Measurements from ENCODE around the gene SDF2. TPM values are rescaled to one million over a fixed set of nuclear protein-coding genes. Genes with fewer than 3 reads are reported as not detected.

Gene SDF2
- total and polyA plus RNA-seq, 9 of the 15 experiments (the other 6 are each of a cell fraction or from before 2014, with no cell fraction given), result 41.2 to 132 (median 65.6) TPM

- TF ChIP-seq RAD51 (IDR thresholded peaks at IDR 0.05; ENCODE audit: borderline replicate concordance, low read depth) (peak; percentile 17; the same call in 1 of the 2 replicates), SETDB1 (IDR thresholded peaks at IDR 0.05; ENCODE audit: low read length) (no peak), NR2F6 (CRISPR knock-in tag; IDR thresholded peaks at IDR 0.05) (no peak), YY1 (IDR thresholded peaks at IDR 0.05; ENCODE audit: borderline replicate concordance in 1 of 3, control insufficient read depth in 1 of 3, extremely low read depth in 1 of 3, insufficient read depth in 3 of 3, insufficient read length in 1 of 3, insufficient replicate concordance in 2 of 3, low read depth in 1 of 3, low read length in 2 of 3) (peak in 2 of 3 experiments; percentile 75 to 82), AFF1 (IDR thresholded peaks at IDR 0.05; ENCODE audit: low read depth in 1 of 2, partially characterized antibody in 2 of 2) (peak; percentile 26 to 33), NR2C2 (CRISPR knock-in tag; IDR thresholded peaks at IDR 0.05) (no peak), NR2C2 (tag; IDR thresholded peaks at IDR 0.05) (no peak), KLF10 (CRISPR knock-in tag; IDR thresholded peaks at IDR 0.05) (no peak), MED1 (CRISPR knock-in tag; IDR thresholded peaks at IDR 0.05; ENCODE audit: borderline replicate concordance) (no peak), ZNF184 (CRISPR knock-in tag; IDR thresholded peaks at IDR 0.05) (no peak), ZNF75A (CRISPR knock-in tag; IDR thresholded peaks at IDR 0.05) (no peak), HNRNPLL (IDR thresholded peaks at IDR 0.05; ENCODE audit: low read depth, low read length, poor library complexity, severe bottlenecking) (peak; percentile 89), ARID3B (CRISPR knock-in tag; IDR thresholded peaks at IDR 0.05; ENCODE audit: borderline replicate concordance) (no peak), ETV1 (tag; conservative IDR thresholded peaks at IDR 0.05; ENCODE audit: low read depth) (peak; percentile 57; the same call in 1 of the 2 replicates), RFX5 (IDR thresholded peaks at IDR 0.05; ENCODE audit: low read depth, low read length) (no peak), ADNP (tag; IDR thresholded peaks at IDR 0.05) (no peak), RFX7 (CRISPR knock-in tag; IDR thresholded peaks at IDR 0.05) (no peak), ZFP36 (IDR thresholded peaks at IDR 0.05; ENCODE audit: low read depth, low read length, partially characterized antibody) (no peak), MCM2 (IDR thresholded peaks at IDR 0.05; ENCODE audit: low read depth) (no peak), FOXK1 (CRISPR knock-in tag; IDR thresholded peaks at IDR 0.05; ENCODE audit: borderline replicate concordance) (no peak), BRD9 (IDR thresholded peaks at IDR 0.05; ENCODE audit: low read depth, partially characterized antibody) (peak; percentile 49)
- TF ChIP-seq, protein P1, sequence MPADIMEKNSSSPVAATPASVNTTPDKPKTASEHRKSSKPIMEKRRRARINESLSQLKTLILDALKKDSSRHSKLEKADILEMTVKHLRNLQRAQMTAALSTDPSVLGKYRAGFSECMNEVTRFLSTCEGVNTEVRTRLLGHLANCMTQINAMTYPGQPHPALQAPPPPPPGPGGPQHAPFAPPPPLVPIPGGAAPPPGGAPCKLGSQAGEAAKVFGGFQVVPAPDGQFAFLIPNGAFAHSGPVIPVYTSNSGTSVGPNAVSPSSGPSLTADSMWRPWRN (IDR thresholded peaks at IDR 0.05; ENCODE audit: low read depth), result no peak
Observed at GRCh38 chr17:28644787-28645575, 16.7 kb downstream of the SDF2 start, which contains the start of gene BLTP2 (continued).
